HEK293 (cell line): ENCODE results near the gene GRAMD1C.

Experiments
- CTCF ChIA-PET: fragments of 350-600 bp; formaldehyde crosslinking; extraction: SDS; loops from one replicate; lab custom pipeline; 2021; ENCODE audit warnings: antibody characterized with exemption; lab: Yijun Ruan, JAX
- POLR2A ChIA-PET: fragments of 300-600 bp; formaldehyde crosslinking; extraction: SDS; loops from one replicate; lab custom pipeline; 2020; ENCODE audit warnings: antibody characterized with exemption, inconsistent platforms; lab: Yijun Ruan, JAX
- H3K27ac ChIP-seq: fragments of 200-500 bp; sonication (Bioruptor generic); 2 replicates; pipeline ENCODE4 v1.5.1; 2014; ENCODE audit warnings: low read depth, low read length, control low read depth, inconsistent platforms; ENCODE audit errors: extremely low read depth
- H3K36me3 ChIP-seq, 2 experiments: fragments of 200-500 bp in 1 of 2; sonication (Bioruptor generic) in 1 of 2; 1 replicate in 1 of 2; 2 replicates in 1 of 2; pipeline ENCODE4 v1.5.1; 2014 to 2017; ENCODE audit warnings: inconsistent platforms in 2 of 2, low read length in 2 of 2; ENCODE audit not compliant: control insufficient read depth in 2 of 2, insufficient read depth in 1 of 2
- H3K4me1 ChIP-seq: fragments of 200-500 bp; sonication (Bioruptor generic); 2 replicates; pipeline ENCODE4 v1.5.1; 2014; ENCODE audit warnings: mild to moderate bottlenecking, low read length, inconsistent platforms; ENCODE audit not compliant: control insufficient read depth, insufficient read depth
- H3K4me3 ChIP-seq: 2 replicates; pipeline ENCODE4 v1.5.1; 2011; ENCODE audit warnings: low read depth, mild to moderate bottlenecking, control low read depth, low read length, moderate library complexity
- H3K9me3 ChIP-seq: fragments of 200-500 bp; sonication (Bioruptor generic); 2 replicates; pipeline ENCODE4 v1.5.1; 2014; ENCODE audit warnings: low read depth, low read length, inconsistent platforms; ENCODE audit not compliant: control insufficient read depth, insufficient read depth
- ATF2 ChIP-seq: fragments of 450-650 bp; formaldehyde crosslinking; IDR thresholded peaks from 2 replicates; pipeline ENCODE4 v1.5.1; 2016; ENCODE audit warnings: missing biosample characterization, missing genetic modification characterization, low read depth
- BCL11A ChIP-seq: fragments of 450-650 bp; formaldehyde crosslinking; IDR thresholded peaks from 2 replicates; pipeline ENCODE4 v1.5.1; 2016; ENCODE audit warnings: low read depth, missing biosample characterization, missing genetic modification characterization
- SCRT2 ChIP-seq: fragments of 450-650 bp; formaldehyde crosslinking; IDR thresholded peaks from 2 replicates; pipeline ENCODE4 v1.5.1; 2016; ENCODE audit warnings: missing biosample characterization, missing genetic modification characterization
- SP2 ChIP-seq: fragments of 450-650 bp; formaldehyde crosslinking; IDR thresholded peaks from 2 replicates; pipeline ENCODE4 v1.5.1; 2016; ENCODE audit warnings: missing biosample characterization, missing genetic modification characterization
- SP7 ChIP-seq: fragments of 450-650 bp; formaldehyde crosslinking; IDR thresholded peaks from 2 replicates; pipeline ENCODE4 v1.5.1; 2016; ENCODE audit warnings: missing biosample characterization, missing genetic modification characterization
- ZNF2 ChIP-seq: fragments of 450-650 bp; formaldehyde crosslinking; IDR thresholded peaks from 2 replicates; pipeline ENCODE4 v1.5.1; 2016; ENCODE audit warnings: missing biosample characterization, missing genetic modification characterization
- ZNF24 ChIP-seq: fragments of 450-650 bp; formaldehyde crosslinking; IDR thresholded peaks from 2 replicates; pipeline ENCODE4 v1.5.1; 2016; ENCODE audit warnings: missing biosample characterization, missing genetic modification characterization
- ZNF335 ChIP-seq: fragments of 450-650 bp; formaldehyde crosslinking; conservative IDR thresholded peaks from 2 replicates; pipeline ENCODE4 v1.5.1; 2016; ENCODE audit warnings: missing biosample characterization, missing genetic modification characterization
- ZNF341 ChIP-seq: fragments of 450-650 bp; formaldehyde crosslinking; IDR thresholded peaks from 2 replicates; pipeline ENCODE4; 2016; ENCODE audit warnings: low read depth, missing biosample characterization, missing genetic modification characterization
- ZNF366 ChIP-seq: fragments of 450-650 bp; formaldehyde crosslinking; conservative IDR thresholded peaks from 2 replicates; pipeline ENCODE4 v1.5.1; 2016; ENCODE audit warnings: missing biosample characterization, missing genetic modification characterization
- ZNF501 ChIP-seq: fragments of 450-650 bp; formaldehyde crosslinking; IDR thresholded peaks from 2 replicates; pipeline ENCODE4 v1.5.1; 2016; ENCODE audit warnings: missing biosample characterization, missing genetic modification characterization
- ZNF514 ChIP-seq: fragments of 450-650 bp; formaldehyde crosslinking; IDR thresholded peaks from 2 replicates; pipeline ENCODE4 v1.5.1; 2016; ENCODE audit warnings: missing biosample characterization, missing genetic modification characterization
- ZNF585B ChIP-seq: fragments of 450-650 bp; formaldehyde crosslinking; IDR thresholded peaks from 2 replicates; pipeline ENCODE4 v1.5.1; 2016; ENCODE audit warnings: missing biosample characterization, missing genetic modification characterization
- ZNF704 ChIP-seq: fragments of 450-650 bp; formaldehyde crosslinking; IDR thresholded peaks from 2 replicates; pipeline ENCODE4 v1.5.1; 2016; ENCODE audit warnings: missing biosample characterization, missing genetic modification characterization
- ZNF776 ChIP-seq: fragments of 450-650 bp; formaldehyde crosslinking; IDR thresholded peaks from 2 replicates; pipeline ENCODE4 v1.5.0; 2017; ENCODE audit warnings: missing biosample characterization, missing genetic modification characterization, borderline replicate concordance
- ZNF777 ChIP-seq: fragments of 450-650 bp; formaldehyde crosslinking; IDR thresholded peaks from 2 replicates; pipeline ENCODE4 v1.5.1; 2017; ENCODE audit warnings: missing biosample characterization, missing genetic modification characterization, borderline replicate concordance
- ZNF830 ChIP-seq: fragments of 450-650 bp; IDR thresholded peaks from 2 replicates; pipeline ENCODE4 v1.5.0; 2018; ENCODE audit warnings: missing biosample characterization, missing genetic modification characterization, low read depth, mild to moderate bottlenecking, moderate library complexity
- ZSCAN23 ChIP-seq: fragments of 450-650 bp; formaldehyde crosslinking; IDR thresholded peaks from 2 replicates; pipeline ENCODE4 v1.5.1; 2016; ENCODE audit warnings: missing biosample characterization, missing genetic modification characterization
- TF ChIP-seq, protein P1 (sequence below): fragments of 450-650 bp; formaldehyde crosslinking; IDR thresholded peaks from 2 replicates; pipeline ENCODE4 v1.5.1; 2016; ENCODE audit warnings: missing biosample characterization, missing genetic modification characterization
- TF ChIP-seq, protein P2 (sequence below): fragments of 450-650 bp; formaldehyde crosslinking; IDR thresholded peaks from 2 replicates; pipeline ENCODE4 v1.5.1; 2016; ENCODE audit warnings: missing biosample characterization, missing genetic modification characterization
- TF ChIP-seq, protein P3 (sequence below): fragments of 450-650 bp; IDR thresholded peaks from 2 replicates; pipeline ENCODE4 v1.5.1; 2018; ENCODE audit warnings: missing biosample characterization, mild to moderate bottlenecking, missing genetic modification characterization
- TF ChIP-seq, protein P4 (sequence below): fragments of 450-650 bp; IDR thresholded peaks from 2 replicates; pipeline ENCODE4 v1.5.1; 2018; ENCODE audit warnings: missing biosample characterization, missing genetic modification characterization
- TF ChIP-seq, protein P5 (sequence below): fragments of 450-650 bp; formaldehyde crosslinking; IDR thresholded peaks from 2 replicates; pipeline ENCODE4 v1.5.1; 2016; ENCODE audit warnings: missing biosample characterization, missing genetic modification characterization

Gene GRAMD1C

GRCh38 chr3:113804661-113805060, 33.9 kb upstream of the GRAMD1C start:
- TF ChIP-seq ZNF514: no peak
- TF ChIP-seq ZNF501: no peak
- TF ChIP-seq BCL11A (tag by site-specific recombination): no peak
- TF ChIP-seq ZNF366 (tag by site-specific recombination): no peak
- no peak for TF ChIP-seq ZNF777
- TF ChIP-seq, protein P1, sequence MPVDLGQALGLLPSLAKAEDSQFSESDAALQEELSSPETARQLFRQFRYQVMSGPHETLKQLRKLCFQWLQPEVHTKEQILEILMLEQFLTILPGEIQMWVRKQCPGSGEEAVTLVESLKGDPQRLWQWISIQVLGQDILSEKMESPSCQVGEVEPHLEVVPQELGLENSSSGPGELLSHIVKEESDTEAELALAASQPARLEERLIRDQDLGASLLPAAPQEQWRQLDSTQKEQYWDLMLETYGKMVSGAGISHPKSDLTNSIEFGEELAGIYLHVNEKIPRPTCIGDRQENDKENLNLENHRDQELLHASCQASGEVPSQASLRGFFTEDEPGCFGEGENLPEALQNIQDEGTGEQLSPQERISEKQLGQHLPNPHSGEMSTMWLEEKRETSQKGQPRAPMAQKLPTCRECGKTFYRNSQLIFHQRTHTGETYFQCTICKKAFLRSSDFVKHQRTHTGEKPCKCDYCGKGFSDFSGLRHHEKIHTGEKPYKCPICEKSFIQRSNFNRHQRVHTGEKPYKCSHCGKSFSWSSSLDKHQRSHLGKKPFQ (tag by site-specific recombination): no peak
- no peak for TF ChIP-seq ZNF830
- TF ChIP-seq SCRT2: no peak
- no peak for TF ChIP-seq ZNF704 (tag by site-specific recombination)
- no peak for TF ChIP-seq ATF2 (tag by site-specific recombination)
- TF ChIP-seq, protein P2, sequence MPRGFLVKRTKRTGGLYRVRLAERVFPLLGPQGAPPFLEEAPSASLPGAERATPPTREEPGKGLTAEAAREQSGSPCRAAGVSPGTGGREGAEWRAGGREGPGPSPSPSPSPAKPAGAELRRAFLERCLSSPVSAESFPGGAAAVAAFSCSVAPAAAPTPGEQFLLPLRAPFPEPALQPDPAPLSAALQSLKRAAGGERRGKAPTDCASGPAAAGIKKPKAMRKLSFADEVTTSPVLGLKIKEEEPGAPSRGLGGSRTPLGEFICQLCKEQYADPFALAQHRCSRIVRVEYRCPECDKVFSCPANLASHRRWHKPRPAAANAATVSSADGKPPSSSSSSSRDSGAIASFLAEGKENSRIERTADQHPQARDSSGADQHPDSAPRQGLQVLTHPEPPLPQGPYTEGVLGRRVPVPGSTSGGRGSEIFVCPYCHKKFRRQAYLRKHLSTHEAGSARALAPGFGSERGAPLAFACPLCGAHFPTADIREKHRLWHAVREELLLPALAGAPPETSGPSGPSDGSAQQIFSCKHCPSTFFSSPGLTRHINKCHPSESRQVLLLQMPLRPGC: no peak
- TF ChIP-seq, protein P3, sequence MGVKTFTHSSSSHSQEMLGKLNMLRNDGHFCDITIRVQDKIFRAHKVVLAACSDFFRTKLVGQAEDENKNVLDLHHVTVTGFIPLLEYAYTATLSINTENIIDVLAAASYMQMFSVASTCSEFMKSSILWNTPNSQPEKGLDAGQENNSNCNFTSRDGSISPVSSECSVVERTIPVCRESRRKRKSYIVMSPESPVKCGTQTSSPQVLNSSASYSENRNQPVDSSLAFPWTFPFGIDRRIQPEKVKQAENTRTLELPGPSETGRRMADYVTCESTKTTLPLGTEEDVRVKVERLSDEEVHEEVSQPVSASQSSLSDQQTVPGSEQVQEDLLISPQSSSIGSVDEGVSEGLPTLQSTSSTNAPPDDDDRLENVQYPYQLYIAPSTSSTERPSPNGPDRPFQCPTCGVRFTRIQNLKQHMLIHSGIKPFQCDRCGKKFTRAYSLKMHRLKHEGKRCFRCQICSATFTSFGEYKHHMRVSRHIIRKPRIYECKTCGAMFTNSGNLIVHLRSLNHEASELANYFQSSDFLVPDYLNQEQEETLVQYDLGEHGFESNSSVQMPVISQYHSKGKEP (tag by site-specific recombination): no peak
- TF ChIP-seq, protein P4, sequence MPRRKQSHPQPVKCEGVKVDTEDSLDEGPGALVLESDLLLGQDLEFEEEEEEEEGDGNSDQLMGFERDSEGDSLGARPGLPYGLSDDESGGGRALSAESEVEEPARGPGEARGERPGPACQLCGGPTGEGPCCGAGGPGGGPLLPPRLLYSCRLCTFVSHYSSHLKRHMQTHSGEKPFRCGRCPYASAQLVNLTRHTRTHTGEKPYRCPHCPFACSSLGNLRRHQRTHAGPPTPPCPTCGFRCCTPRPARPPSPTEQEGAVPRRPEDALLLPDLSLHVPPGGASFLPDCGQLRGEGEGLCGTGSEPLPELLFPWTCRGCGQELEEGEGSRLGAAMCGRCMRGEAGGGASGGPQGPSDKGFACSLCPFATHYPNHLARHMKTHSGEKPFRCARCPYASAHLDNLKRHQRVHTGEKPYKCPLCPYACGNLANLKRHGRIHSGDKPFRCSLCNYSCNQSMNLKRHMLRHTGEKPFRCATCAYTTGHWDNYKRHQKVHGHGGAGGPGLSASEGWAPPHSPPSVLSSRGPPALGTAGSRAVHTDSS (tag by site-specific recombination): no peak
- TF ChIP-seq ZNF585B (tag by site-specific recombination): no peak
- CTCF ChIA-PET: interaction anchor here (0.7 kb wide), 1 partner anchor 304 kb away, joined by 4 read pairs; no protein-coding TSS in a partner anchor

DNA sequence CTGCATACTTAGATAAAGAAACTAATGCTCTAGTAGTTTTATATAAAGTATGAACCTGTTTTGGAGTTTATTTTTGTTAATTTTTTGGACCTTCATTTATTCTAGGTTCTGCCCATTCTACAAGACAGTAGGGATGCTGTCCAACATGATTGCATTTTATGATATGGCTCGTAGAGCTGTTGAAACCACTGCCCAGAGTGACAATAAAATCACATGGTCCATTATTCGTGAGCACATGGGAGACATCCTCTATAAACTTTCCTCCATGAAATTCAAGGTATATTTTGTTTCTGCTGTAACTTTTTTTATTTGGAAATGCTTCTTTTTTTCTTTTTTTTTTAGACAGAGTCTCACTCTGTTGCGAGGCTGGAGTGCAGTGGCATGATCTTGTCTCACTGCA, 33.3 kb upstream of the GRAMD1C start:
- CTCF ChIA-PET: interaction anchor here (0.5 kb wide), 1 partner anchor 17 kb away, joined by 3 read pairs; no protein-coding TSS in a partner anchor
- H3K27ac ChIP-seq: no peak overlapping the region

More at GRCh38 chr3:113804661-113805060, 33.9 kb upstream of the GRAMD1C start:
- H3K4me1 ChIP-seq: no peaks in the 10 kb centered on the region
- no peak overlapping the region for H3K27ac ChIP-seq
- H3K36me3 ChIP-seq: peaks cover 12 to 67% of the 10 kb centered on the region in 2 experiments; a peak in 2 of 3 replicates
- POLR2A ChIA-PET: no interaction called here
- H3K9me3 ChIP-seq: no peaks in the 10 kb centered on the region
- H3K4me3 ChIP-seq: no peak overlapping the region

More for the DNA sequence above, 33.3 kb upstream of the GRAMD1C start:
- POLR2A ChIA-PET: no interaction called here
- TF ChIP-seq SP7 (tag by site-specific recombination): no peak
- no peak for TF ChIP-seq SP2 (tag by site-specific recombination)
- no peak for TF ChIP-seq ZNF2
- no peak for TF ChIP-seq ZNF776 (tag by site-specific recombination)
- no peak for TF ChIP-seq ZNF341 (tag by site-specific recombination)
- no peak for TF ChIP-seq ZSCAN23 (tag by site-specific recombination)
- TF ChIP-seq ZNF335: no peak
- TF ChIP-seq, protein P5, sequence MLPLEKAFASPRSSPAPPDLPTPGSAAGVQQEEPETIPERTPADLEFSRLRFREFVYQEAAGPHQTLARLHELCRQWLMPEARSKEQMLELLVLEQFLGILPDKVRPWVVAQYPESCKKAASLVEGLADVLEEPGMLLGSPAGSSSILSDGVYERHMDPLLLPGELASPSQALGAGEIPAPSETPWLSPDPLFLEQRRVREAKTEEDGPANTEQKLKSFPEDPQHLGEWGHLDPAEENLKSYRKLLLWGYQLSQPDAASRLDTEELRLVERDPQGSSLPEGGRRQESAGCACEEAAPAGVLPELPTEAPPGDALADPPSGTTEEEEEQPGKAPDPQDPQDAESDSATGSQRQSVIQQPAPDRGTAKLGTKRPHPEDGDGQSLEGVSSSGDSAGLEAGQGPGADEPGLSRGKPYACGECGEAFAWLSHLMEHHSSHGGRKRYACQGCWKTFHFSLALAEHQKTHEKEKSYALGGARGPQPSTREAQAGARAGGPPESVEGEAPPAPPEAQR (tag by site-specific recombination): no peak
- no peak for TF ChIP-seq ZNF24 (tag by site-specific recombination)
- H3K4me3 ChIP-seq: no peak overlapping the region
- H3K36me3 ChIP-seq: peaks cover 8 to 62% of the 10 kb centered on the region in 2 experiments; a peak in 2 of 3 replicates
- no peaks in the 10 kb centered on the region for H3K4me1 ChIP-seq
- H3K9me3 ChIP-seq: no peaks in the 10 kb centered on the region
